ENCODE results near the gene LRRTM2. TPM values are rescaled to one million over a fixed set of nuclear protein-coding genes. Genes with fewer than 3 reads are reported as not detected.

The LRRTM2 gene
- total and polyA plus RNA-seq, 8 donors: 0.16 to 2.9 (median 1.0) TPM

Other genes starting within 250 kb of the LRRTM2 start
- 100 to 1,000 TPM; 414 to 443 TPM for gene CTNNA1, start 121.9 kb downstream of the LRRTM2 start, total RNA-seq
- gene CTNNA1, start 121.9 kb downstream of the LRRTM2 start, polyA plus RNA-seq (ENCODE audit: insufficient read length in 6 of 6): 100 to 1,000 TPM; 309 to 381 (median 359) TPM